Measurements from ENCODE around the gene ARIH1.

The ARIH1 gene

DNA sequence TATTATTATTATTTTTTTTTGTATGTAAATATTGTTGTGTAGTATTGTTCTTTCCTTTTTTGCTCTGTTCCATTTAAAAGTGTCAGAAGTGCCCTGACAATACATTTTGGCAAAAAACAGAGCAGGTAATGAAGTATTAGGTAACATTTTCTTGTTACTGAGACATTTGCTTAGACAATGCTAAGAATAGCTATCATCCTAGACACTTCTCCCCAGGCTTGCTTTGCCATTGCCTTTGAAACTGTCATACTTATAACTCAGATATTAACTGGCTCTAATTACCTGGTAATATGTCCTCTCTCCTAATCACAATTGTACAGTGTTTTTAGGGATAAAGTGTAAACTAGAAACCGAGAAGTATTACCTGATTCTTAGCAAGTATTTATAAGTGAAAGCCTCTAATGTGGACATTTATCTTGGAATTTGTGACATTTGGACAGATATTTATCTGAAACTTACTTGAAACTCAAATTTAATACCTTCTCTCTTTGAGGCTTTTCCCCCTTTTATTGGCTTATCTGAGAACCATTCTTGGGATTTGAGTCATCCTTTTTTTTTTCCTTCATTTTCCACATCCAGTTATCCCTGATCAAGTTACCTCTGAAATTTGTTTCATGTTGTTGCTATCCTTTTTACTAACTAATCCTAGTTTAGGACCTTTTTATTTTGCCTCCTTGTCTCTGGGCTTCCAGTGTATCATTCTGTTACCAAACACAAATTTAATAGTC, 13.1 kb downstream of the ARIH1 start:
- no peak for DNase-seq (ENCODE audit: low spot score)

DNA sequence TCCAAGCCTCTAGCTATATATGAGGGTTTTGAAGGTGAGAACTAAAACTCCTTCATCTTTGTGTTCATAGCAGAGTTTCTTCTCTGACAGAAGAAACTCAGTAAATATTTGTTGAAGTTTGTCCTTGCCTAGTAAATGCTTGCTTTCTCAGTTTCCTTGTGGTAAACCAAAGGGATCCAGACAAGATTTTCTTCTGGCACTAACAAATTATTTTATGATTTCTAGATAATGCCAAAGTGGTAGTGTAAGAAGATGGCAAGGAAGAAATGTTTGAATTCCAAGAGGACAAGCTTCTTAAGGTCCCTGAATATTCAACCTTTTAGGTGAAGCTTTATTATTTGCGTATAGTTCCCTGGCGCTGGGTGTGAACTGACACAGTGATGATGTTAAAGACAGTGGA, 14.4 kb downstream of the ARIH1 start:
- DNase-seq (ENCODE audit: low spot score): no peak

DNA sequence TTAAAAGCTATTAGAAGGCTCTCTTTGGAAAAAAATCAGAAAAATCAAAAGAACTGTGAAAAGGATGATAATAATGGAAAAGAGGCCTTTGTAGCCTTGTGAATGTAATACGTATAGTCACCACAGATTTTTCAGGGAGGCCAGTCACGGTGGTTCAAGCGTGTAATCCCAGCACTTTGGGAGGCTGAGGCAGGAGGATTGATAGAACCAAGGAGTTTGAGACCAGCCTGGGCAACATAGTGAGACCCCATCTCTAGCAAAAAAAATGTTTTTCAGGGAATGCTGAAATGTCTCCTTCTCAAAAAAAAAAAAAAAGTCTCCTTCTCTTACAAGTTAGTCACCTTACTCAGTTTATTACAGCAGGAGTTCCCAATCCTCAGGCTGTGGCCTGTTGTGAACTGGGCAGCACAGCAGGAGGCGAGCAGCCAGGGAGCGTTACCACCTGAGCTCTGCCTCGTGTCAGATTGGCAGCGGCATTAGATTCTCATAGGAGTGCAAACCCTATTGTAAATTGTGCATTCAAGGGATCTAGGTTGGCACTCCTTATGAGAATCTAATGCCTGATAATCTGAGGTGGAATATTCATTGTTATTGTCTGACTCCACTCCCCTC, 15.9 kb downstream of the ARIH1 start:
- DNase-seq (ENCODE audit: low spot score): no peak

DNA sequence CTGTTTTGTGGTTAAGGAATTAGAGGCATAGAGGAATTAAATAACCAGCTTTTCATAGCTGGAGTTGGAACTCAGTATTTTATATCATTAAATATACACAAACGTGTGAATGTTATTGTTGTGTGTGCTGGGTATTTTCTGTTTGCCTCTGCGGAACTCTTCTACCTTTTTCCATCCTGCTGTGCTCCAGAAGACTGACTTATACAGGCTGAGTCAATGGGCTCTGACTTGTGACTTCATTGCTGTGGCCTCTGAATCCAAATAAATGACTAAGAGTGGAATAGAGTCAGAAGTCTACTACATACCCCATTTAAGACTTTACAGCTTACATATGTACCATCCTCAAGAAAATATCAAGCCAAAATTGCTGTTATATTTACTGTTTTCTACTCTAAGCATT, 17.6 kb downstream of the ARIH1 start:
- DNase-seq (ENCODE audit: low spot score): no peak

DNA sequence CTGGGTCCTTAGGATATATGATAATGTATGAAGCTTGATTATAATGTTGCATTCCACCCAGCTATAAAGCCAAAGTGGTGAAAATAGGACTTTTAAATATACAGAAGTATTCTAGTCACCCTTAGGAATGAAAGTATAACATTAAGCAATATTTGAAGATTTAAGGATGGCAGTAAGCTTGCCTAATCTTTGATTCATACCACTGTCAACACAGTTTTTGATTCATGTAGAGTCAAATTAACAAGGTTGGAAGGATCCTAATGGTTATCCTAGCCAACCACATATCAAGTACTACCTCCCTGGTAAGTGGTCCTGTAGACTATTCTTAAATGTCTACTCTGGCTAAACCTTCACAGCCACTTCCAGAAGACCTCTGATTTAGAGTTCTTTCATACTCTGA, 18.6 kb downstream of the ARIH1 start:
- DNase-seq (ENCODE audit: low spot score): no peak

DNA sequence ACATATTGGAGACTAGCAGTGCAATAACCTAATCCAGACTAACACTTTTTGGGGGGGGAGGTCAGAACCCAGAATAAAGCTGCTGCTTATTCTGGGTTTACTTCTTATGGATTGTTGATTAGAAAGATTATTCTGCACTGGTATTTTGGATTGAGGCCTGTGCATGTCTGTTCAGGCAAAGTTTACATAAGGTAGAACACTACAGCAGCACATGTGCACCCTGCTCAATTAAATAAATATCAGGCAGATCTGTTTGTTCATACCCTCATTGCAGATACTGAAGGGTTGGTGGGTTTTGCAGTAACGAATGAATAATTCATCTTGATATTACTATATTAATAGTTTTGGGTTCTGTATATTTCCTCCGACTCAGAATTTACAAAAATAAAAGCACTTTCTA, 19.1 kb downstream of the ARIH1 start:
- no peak for DNase-seq (ENCODE audit: low spot score)

DNA sequence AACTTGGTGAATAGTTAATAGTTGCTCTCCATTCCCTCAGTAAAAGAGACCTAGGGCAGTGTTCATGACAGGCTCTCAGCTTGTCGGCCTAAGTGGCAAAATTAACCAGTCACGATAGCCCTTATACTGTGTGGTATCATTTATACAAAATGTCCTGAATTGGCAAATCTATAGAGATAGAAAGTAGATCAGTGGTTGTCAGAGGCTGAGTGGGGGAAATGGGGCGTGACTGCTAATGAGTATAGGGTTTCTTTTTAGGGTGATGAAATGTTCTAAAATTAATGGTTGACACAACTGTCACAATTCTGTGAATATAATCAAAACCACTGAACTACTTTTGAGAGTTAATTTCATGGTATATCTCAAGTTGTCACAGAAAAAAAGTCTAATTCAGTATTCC, 20.9 kb downstream of the ARIH1 start:
- no peak for DNase-seq (ENCODE audit: low spot score)

DNA sequence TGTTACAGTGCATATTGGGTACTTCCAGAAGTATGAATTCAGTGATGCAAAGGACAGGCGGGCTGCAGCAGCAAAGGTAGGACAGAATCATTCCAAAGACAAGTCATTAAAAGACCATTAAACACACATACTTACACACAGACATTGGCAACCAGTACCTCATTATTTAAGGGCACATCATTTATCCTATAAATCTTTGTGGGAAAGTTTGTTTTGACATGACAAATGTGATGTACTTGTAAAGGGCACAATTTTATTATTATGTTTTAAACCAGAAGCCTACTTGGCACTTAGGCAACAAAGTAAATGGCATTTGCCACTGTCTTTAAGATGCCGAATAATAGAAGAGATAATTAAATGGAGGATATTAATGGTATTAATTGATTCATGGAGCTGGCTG, 22.7 kb downstream of the ARIH1 start:
- DNase-seq (ENCODE audit: low spot score): no peak

DNA sequence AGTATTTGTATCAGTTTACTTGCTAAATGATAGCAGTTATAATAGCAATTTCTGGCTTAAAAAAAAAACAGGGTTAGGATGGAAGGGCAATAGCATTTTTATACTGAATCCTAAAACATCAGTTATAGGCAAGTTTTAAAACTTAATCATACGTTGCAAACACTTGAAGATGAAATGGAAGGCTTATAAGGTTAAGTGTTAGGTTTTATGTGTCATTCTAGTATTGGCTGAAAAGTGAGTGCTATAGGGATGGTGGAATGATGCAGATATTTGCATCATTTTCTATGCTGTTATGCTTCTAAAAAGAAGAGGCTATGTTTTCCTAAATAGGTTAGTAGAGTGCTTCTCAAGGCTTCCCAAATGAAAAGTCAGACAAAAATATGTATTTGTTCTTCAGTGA, 23.3 kb downstream of the ARIH1 start:
- DNase-seq (ENCODE audit: low spot score): no peak

DNA sequence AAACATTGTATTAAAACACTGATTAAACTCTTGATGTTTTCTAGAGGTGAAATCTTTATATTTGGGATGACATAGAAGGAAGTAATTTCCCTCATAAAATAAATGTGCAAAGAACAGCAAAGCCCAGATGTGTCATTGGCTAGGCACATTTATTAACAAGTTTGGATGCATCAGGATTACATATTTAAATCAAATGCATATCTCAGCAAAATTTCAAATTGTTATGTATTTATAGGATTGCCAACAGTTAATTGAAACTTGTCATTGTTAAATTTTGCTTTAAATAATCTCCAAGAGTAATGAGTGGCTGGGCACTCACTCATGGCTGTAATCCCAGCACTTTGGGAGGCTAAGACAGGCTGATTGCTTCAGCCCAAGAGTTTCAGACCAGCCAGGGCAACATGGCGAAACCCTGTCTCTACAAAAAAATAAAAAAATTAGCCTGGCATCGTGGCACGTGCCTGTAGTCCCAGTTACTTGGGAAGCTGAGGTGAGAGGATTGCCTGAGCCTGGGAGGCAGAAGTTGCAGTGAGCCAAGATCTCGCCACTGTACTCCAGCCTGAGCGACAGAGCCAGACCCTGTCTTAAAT, 28.2 kb downstream of the ARIH1 start:
- DNase-seq (ENCODE audit: low spot score): no peak

DNA sequence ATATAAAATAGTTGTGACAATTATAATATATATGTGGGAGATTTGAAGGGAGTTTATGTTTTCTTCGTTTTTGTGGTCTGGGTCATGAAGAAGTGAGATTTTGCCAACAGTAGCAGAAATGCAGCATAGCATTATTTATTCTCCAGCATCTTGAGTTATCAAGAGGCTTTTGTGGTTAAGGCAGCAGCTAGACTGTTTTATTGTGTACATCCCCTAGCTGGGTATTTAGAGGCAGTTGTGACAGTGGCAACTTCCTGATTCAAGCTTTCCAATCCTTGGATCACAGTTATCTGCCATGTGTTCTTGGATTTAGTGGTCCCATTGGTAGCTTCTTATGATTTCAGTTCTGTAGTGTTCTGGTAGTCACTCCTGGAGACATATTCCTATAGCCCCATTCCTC, 29.0 kb downstream of the ARIH1 start:
- DNase-seq (ENCODE audit: low spot score): no peak

DNA sequence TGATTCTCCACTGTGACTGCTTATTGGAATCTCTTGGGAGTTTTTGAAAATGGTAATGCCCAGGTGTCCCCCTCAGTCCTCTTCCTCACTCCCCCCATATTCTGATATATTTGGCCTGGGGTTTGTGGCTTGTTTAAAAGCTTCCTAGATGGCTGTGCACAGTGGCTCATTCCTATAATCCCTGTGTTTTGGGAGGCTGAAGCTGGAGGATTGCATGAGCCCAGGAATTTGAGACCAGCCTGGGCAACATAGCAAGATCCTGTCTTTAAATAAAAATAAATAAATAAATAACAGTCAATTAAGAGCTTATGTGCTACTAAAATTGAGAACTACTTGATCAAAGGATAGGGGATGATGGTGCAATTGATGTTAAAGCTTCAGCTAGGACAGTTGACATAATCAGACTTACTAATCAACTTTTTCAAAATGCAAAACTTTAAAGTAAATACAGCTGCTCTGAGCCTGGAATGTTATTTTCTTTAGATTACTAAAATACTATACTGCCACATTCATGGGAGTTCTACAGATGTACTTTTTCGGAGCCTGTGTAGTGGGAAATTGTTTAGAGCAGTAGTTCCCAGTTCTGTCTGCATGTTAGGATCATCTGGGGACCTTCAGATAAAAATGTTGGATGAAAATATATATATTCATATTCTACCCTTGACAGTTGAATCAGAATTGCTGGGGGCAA, 33.4 kb downstream of the ARIH1 start:
- no peak for DNase-seq (ENCODE audit: low spot score)

DNA sequence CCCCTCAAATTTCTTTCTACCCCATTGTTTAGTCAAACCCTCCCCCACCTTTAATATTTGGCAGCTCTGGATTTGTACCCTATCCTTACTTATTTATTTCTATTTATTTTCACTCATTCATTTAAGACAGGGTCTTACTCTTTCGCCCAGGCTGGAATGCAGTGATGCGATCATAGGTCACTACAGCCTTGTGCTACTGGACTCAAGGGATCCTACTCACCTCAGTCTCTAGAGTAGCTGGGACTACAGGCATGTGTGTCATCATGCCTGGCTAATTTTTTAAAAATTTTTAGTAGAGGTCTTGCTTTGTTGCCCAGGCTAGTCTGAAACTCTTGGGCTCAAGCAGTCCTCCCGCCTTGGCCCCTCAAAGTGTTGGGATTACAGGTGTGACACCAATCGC, 35.4 kb downstream of the ARIH1 start:
- no peak for DNase-seq (ENCODE audit: low spot score)

DNA sequence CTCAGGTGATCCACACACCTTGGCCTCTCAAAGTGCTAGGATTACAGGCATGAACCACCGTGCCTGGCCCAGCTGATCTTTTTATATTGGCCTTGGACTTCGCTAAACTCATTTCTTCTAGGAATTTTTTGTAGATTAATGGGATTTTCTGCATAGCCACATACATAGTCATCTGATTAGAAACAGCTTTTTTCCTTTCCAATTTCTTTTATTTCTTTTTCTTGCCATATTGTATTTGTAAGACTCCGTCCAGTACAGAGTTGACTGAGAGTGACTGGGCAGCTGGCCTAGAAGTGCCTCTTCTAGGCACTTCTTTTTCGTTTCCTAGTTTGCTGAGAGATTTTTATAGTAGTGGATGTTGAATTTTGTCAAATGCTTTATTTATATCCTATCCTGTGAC, 37.4 kb downstream of the ARIH1 start:
- no peak for DNase-seq (ENCODE audit: low spot score)

DNA sequence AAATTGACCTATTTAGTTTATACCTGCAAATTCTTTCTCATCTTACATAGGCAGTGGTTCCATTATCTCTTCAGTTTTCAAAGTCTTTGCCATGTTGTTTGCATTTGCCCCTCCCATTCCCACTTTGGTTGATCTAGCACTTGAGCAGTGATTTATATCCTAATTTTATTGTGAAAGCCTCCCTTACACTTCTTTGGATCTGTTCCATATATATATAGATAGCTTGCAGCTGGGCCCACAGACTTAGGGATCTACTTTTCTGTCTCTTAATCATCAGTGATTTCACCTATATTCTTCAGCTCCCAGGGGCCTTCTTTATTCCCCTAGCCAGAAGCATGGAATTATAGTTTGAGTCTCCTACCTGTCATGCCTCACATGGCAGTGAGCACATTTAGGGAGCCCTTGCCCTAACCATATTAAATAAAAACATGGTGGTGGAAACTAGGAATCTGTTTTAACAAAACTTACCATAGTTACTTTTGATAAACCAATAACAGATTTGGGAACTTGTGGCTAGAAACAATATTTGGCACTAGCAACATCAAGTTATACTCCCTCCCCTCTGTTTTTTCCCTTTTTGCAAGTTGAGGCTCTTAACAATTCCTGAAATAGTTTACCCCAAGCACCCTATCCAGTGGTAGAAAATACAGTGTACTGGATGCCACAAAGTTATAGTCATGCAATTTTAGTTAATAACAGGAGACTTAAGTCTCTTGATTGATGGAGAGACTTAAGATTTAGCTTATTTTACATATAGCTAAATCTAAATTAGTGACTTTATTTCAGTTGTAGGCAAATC, 41.7 kb downstream of the ARIH1 start:
- no peak for DNase-seq (ENCODE audit: low spot score)

DNA sequence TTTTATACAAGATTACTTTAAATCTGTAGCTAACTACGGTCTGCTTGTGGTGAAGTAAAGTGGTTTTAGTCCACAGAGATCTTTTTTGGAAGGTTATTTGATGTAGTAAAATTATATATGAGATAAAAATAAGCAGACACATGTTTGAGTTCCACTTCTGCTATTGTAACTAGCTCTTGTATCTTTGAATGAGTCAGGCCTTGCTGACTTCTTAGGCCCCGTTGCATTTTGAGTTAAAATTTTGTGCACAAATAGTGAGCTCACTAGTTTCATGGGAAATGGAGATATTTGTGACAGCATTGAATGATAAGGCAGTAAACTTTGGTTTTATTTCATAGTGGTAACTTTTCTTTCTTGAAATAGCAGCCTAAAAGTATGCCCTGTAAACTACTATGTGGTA, 42.6 kb downstream of the ARIH1 start:
- DNase-seq (ENCODE audit: low spot score): no peak

DNA sequence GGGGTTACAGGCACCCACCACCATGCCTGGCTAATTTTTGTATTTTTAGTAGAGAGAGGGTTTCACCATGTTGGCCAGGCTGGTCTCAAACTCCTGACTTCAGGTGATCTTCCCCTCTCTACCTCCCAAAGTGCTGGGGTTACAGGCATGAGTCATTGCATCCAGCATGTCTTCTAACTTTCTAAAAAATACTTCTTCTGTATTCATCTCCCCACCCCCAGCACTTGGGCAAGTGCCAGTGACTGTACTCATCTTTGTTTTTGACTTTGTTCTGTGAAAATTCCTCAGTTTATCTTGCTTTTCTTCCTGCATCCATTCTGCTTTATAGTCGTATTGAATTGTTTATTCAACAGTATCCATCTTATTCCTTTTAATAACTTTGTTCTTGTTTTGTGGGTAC, 47.6 kb downstream of the ARIH1 start:
- no peak for DNase-seq (ENCODE audit: low spot score)

DNA sequence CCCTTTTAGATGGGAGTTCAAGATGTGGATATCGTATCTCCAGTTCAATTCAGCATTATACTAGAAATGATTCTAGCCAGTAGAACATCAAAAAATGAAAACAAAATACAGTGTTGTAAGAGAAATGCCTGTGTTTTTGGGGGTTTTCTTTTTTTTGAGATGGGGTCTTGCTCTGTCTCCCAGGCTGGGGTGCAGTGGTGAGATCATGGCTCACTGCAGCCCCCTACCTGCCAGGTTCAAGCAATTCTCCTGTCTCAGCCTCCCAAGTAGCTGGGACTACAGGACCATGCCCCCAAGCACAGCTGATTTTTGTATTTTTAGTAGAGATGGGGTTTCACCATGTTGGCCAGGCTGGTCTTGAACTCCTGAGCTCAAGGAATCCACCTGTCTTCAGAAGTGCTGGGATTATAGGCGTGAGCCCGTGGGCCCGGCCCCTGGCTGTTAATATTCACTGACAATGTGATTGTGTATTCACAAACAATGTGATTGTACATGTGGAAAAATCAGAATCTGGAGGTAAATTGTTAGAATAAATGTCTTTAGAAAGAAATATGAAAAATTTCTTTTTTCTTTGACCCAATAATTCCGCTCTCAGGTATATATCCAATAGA, 59.0 kb downstream of the ARIH1 start:
- DNase-seq (ENCODE audit: low spot score): no peak

DNA sequence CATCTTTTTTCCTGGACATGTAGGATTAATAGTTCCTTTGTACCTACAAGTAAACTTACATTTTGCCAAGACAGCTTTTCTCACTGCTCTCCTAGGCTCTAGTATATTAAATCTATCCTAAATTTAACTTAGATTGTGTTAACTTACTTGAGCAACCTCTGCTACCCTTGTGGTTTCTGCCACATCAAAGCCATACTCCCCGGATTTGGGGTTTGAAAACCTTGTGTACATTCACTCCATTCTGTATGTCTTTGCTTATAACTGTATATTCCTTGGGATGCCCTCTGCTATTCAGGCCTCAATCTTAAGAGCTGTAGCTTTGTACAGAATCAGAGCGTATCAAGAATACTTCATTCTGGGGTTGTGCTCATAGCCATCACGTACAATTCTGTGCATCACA, 60.4 kb downstream of the ARIH1 start:
- DNase-seq (ENCODE audit: low spot score): no peak

DNA sequence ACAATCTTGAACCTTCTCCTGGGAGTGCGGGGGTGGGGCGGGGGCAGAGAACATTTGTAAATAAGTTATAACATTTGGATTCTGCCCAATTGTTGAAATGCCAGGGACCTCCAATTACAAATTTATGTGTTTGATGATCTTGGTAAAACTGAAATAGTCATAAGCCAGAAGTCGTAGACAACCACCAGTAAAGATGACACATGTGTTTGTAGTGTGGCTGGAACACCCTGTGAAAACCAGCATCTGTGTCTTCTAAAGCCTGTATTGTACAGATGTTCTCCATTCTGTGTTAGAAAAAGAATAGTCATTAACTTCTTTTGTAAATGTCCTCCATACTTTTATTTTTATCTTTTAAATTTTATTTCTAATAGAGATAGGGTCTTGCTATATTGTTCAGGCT, 61.8 kb downstream of the ARIH1 start:
- DNase-seq (ENCODE audit: low spot score): no peak

DNA sequence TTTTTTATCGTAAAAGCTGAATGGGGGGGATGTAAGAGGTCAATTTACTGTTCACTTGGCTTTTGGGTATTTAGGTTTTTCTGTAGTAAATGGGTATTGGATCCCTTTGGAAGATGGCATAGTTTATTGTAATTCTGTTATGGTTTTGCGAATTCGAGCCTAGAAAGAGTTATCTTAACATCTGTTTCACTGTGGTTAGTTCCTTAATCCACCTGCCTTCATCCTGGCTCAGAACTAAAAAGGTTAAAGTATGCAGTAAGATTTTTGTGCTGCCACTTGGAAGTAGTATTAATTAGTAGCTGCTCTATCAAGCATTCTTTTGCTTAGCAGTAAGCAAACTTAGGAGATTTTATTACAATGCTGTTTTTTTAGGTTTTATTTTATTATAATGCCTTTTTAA, 62.4 kb downstream of the ARIH1 start:
- no peak for DNase-seq (ENCODE audit: low spot score)

DNA sequence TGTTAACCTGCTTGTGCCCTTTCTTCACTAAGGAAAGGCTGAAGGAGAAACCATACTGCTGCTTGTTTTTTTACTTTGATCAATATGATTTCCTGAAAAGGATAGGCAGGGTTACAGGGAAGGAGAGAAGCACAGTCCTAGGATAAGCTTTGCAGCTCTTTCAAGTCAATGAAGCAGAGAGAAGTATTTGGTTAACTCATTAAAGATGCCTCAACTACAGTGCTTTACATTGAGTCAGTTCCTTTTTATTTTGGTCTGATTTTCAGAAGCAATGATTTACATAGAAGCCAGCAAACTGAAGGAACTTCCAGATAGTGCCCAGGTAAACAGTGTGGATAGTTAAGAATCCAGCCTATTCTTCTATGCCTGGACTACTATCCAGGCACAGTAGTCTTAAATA, 64.8 kb downstream of the ARIH1 start:
- DNase-seq (ENCODE audit: low spot score): no peak

Data from ecto neural progenitor cell (in vitro differentiated cells).